Neural cell (in vitro differentiated cells): ENCODE results near the gene TMED8. TPM values are rescaled to one million over a fixed set of nuclear protein-coding genes. Genes with fewer than 3 reads are reported as not detected.
"Not testable (repeated sequence)": the region's sequence is repeated elsewhere in the genome, so short reads cannot be mapped to it uniquely, and the experiment has no call there.

ENCODE experiments used
- H2AFZ ChIP-seq: fragments of 200-600, 300-800 bp; sonication (generic), shearing (Covaris generic); 2 replicates; pipeline ENCODE4 v1.6.0; 2014; ENCODE audit warnings: low read depth, mild to moderate bottlenecking, antibody characterized with exemption, low read length, moderate library complexity
- H3F3A ChIP-seq: fragments of 200-600 bp; shearing (Covaris generic); 2 replicates; pipeline ENCODE4 v1.6.1; 2016; ENCODE audit warnings: mild to moderate bottlenecking, moderate library complexity, mixed read lengths, antibody characterized with exemption, low read length; ENCODE audit not compliant: insufficient read depth, poor library complexity, severe bottlenecking
- H3K27ac ChIP-seq: fragments of 200-600, 300-800 bp; sonication (generic), shearing (Covaris generic); 2 replicates; pipeline ENCODE4 v1.5.1; 2014; ENCODE audit warnings: mild to moderate bottlenecking, low read length, moderate library complexity
- H3K27me3 ChIP-seq: fragments of 300-800, 200-600 bp; sonication (generic), shearing (Covaris generic); 2 replicates; pipeline ENCODE4 v1.6.0; 2014; ENCODE audit warnings: mild to moderate bottlenecking, low read depth, low read length, moderate library complexity; ENCODE audit not compliant: insufficient read depth
- H3K36me3 ChIP-seq: fragments of 300-800, 200-600 bp; sonication (generic), shearing (Covaris generic); 2 replicates; pipeline ENCODE4 v1.5.1; 2014; ENCODE audit warnings: mild to moderate bottlenecking, antibody characterized with exemption, low read length, moderate library complexity; ENCODE audit not compliant: insufficient read depth
- H3K4me2 ChIP-seq: fragments of 300-800, 200-600 bp; sonication (generic), shearing (Covaris generic); 2 replicates; pipeline ENCODE4 v1.6.0; 2014; ENCODE audit warnings: mild to moderate bottlenecking, low read length
- H3K4me3 ChIP-seq: fragments of 300-800, 200-600 bp; sonication (generic), shearing (Covaris generic); 2 replicates; pipeline ENCODE4 v1.5.1; 2014; ENCODE audit warnings: mild to moderate bottlenecking, low read length, moderate library complexity
- H3K79me2 ChIP-seq: fragments of 200-600 bp; shearing (Covaris generic); replicated peaks from 2 replicates; pipeline ENCODE4 v1.6.0; 2014; ENCODE audit warnings: mild to moderate bottlenecking, low read length, moderate library complexity; ENCODE audit not compliant: insufficient read depth
- H3K9ac ChIP-seq: fragments of 300-800, 200-600 bp; sonication (generic), shearing (Covaris generic); 2 replicates; pipeline ENCODE4 v1.6.1; 2016; ENCODE audit warnings: mild to moderate bottlenecking, low read length, mixed read lengths
- H3K9me2 ChIP-seq: fragments of 200-600 bp; shearing (Covaris generic); 2 replicates; pipeline ENCODE4 v1.6.1; 2016; ENCODE audit warnings: mild to moderate bottlenecking, low read length, mixed read lengths; ENCODE audit not compliant: insufficient read depth
- H3K9me3 ChIP-seq: fragments of 200-600, 300-800 bp; sonication (generic), shearing (Covaris generic); 2 replicates; pipeline ENCODE4 v1.6.1; 2016; ENCODE audit warnings: mild to moderate bottlenecking, mixed run types, low read length, moderate library complexity, mixed read lengths
- H4K20me1 ChIP-seq: fragments of 200-600 bp; shearing (Covaris generic); 2 replicates; pipeline ENCODE4 v1.6.1; 2016; ENCODE audit warnings: mild to moderate bottlenecking, mixed run types; ENCODE audit not compliant: insufficient read depth
- CTCF ChIP-seq: fragments of 450-650 bp; IDR thresholded peaks from 2 replicates; pipeline ENCODE4 v1.5.1; 2014; ENCODE audit warnings: antibody characterized with exemption, mild to moderate bottlenecking, moderate library complexity; ENCODE audit not compliant: poor library complexity, severe bottlenecking
- EP300 ChIP-seq: fragments of 450-650 bp; conservative IDR thresholded peaks from 2 replicates; pipeline ENCODE4 v1.6.1; 2014; ENCODE audit warnings: antibody characterized with exemption, mild to moderate bottlenecking, moderate library complexity; ENCODE audit not compliant: poor library complexity, severe bottlenecking
- EZH2 ChIP-seq: fragments of 200-600, 300-800 bp; shearing (Covaris generic), sonication (generic); IDR thresholded peaks from 2 replicates; pipeline ENCODE4 v1.6.1; 2014; ENCODE audit warnings: antibody characterized with exemption, low read length, borderline replicate concordance, mild to moderate bottlenecking; ENCODE audit not compliant: insufficient read depth, poor library complexity, severe bottlenecking
- MXI1 ChIP-seq: fragments of 450-650 bp; conservative IDR thresholded peaks from 2 replicates; pipeline ENCODE4 v1.6.1; 2014; ENCODE audit warnings: antibody characterized with exemption, mild to moderate bottlenecking; ENCODE audit not compliant: poor library complexity, severe bottlenecking
- POLR2AphosphoS5 ChIP-seq: IDR thresholded peaks from 2 replicates; pipeline ENCODE4 v1.6.1; 2012
- RAD21 ChIP-seq: fragments of 450-650 bp; conservative IDR thresholded peaks from 2 replicates; pipeline ENCODE4 v1.6.1; 2014; ENCODE audit warnings: antibody characterized with exemption, mild to moderate bottlenecking, moderate library complexity
- SMC3 ChIP-seq: fragments of 450-650 bp; conservative IDR thresholded peaks from 2 replicates; pipeline ENCODE4 v1.6.1; 2014; ENCODE audit warnings: antibody characterized with exemption, mild to moderate bottlenecking, moderate library complexity; ENCODE audit not compliant: poor library complexity
- TAF1 ChIP-seq: IDR thresholded peaks from 2 replicates; pipeline ENCODE4 v1.6.1; 2012; ENCODE audit warnings: low read depth
- polyA plus RNA-seq: library from polyadenylated mRNA; depleted of rRNA; stranded (reverse); fragments of >200 nt; gene quantifications from 2 replicates; pipeline ENCODE4 v1.2.3, GENCODE V29; 2014
- TF ChIP-seq, protein P1 (sequence below): IDR thresholded peaks from 2 replicates; pipeline ENCODE4 v1.6.1; 2012; ENCODE audit warnings: borderline replicate concordance

The TMED8 gene
- polyA plus RNA-seq, 1 donor from 2014 or later = 16.5 TPM

- no peak overlapping the region for H2AFZ ChIP-seq
Observed at GRCh38 chr14:77416836-77417235, 39.9 kb upstream of the TMED8 start.

DNA sequence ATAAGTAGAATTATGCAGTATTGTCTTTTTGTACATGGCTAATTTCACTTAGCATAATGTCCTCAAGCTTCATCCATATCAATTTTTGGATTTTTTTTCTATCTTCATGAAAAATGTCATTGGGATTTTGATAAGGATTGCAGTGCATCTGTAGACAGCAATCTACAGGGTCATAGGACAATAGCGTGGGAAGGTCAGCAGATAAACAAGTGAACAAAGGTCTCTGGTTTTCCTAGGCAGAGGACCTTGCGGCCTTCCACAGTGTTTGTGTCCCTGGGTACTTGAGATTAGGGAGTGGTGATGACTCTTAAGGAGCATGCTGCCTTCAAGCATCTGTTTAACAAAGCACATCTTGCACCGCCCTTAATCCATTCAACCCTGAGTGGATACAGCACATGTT, 39.2 kb upstream of the TMED8 start:
- not testable (repeated sequence) for H3K9me3 ChIP-seq, H3K9ac ChIP-seq, H3K79me2 ChIP-seq, H3K9me2 ChIP-seq, H3F3A ChIP-seq, H3K27me3 ChIP-seq, H2AFZ ChIP-seq, H3K4me2 ChIP-seq, H3K27ac ChIP-seq, H3K4me3 ChIP-seq, H4K20me1 ChIP-seq, H3K36me3 ChIP-seq

More at GRCh38 chr14:77416836-77417235, 39.9 kb upstream of the TMED8 start:
- TF ChIP-seq EZH2 = no peak
- TF ChIP-seq CTCF = no peak
- TF ChIP-seq, protein P1, sequence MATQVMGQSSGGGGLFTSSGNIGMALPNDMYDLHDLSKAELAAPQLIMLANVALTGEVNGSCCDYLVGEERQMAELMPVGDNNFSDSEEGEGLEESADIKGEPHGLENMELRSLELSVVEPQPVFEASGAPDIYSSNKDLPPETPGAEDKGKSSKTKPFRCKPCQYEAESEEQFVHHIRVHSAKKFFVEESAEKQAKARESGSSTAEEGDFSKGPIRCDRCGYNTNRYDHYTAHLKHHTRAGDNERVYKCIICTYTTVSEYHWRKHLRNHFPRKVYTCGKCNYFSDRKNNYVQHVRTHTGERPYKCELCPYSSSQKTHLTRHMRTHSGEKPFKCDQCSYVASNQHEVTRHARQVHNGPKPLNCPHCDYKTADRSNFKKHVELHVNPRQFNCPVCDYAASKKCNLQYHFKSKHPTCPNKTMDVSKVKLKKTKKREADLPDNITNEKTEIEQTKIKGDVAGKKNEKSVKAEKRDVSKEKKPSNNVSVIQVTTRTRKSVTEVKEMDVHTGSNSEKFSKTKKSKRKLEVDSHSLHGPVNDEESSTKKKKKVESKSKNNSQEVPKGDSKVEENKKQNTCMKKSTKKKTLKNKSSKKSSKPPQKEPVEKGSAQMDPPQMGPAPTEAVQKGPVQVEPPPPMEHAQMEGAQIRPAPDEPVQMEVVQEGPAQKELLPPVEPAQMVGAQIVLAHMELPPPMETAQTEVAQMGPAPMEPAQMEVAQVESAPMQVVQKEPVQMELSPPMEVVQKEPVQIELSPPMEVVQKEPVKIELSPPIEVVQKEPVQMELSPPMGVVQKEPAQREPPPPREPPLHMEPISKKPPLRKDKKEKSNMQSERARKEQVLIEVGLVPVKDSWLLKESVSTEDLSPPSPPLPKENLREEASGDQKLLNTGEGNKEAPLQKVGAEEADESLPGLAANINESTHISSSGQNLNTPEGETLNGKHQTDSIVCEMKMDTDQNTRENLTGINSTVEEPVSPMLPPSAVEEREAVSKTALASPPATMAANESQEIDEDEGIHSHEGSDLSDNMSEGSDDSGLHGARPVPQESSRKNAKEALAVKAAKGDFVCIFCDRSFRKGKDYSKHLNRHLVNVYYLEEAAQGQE = no peak
- TF ChIP-seq TAF1 = no peak
- TF ChIP-seq RAD21 = no peak
- TF ChIP-seq SMC3 = no peak
- no peak for TF ChIP-seq MXI1
- TF ChIP-seq EP300 = no peak
- TF ChIP-seq POLR2AphosphoS5 = no peak
- H3K9me2 ChIP-seq = no peaks in the 10 kb centered on the region
- H3K27ac ChIP-seq = no peak overlapping the region
- H4K20me1 ChIP-seq = no peaks in the 10 kb centered on the region
- no peak overlapping the region for H3K4me3 ChIP-seq
- H3K9ac ChIP-seq = no peak overlapping the region
- H3K4me2 ChIP-seq = no peak overlapping the region
- H3F3A ChIP-seq = no peaks in the 10 kb centered on the region
- H3K27me3 ChIP-seq = no peaks in the 10 kb centered on the region
- H3K79me2 ChIP-seq = no peaks in the 10 kb centered on the region
- H3K36me3 ChIP-seq = no peaks in the 10 kb centered on the region
- no peaks in the 10 kb centered on the region for H3K9me3 ChIP-seq

- H3K4me3 ChIP-seq, H3K9me2 ChIP-seq, H3K27me3 ChIP-seq, H3K79me2 ChIP-seq, H3K27ac ChIP-seq, H3K36me3 ChIP-seq, H2AFZ ChIP-seq, H3K4me2 ChIP-seq, H3K9ac ChIP-seq, H3F3A ChIP-seq, H4K20me1 ChIP-seq, H3K9me3 ChIP-seq: not testable (repeated sequence)
Observed at GRCh38 chr14:77415403-77416030, 38.6 kb upstream of the TMED8 start.
